Lower leg skin (tissue), 3 donors: ENCODE results near the gene GDF11.

Experiments used
- POLR2A ChIP-seq, 2 donors: fragments of 450-650 bp; IDR thresholded peaks; one replicate each; pipeline ENCODE4 v1.6.1; 2016 to 2017; ENCODE audit warnings: antibody characterized with exemption in 2 of 2, mild to moderate bottlenecking in 1 of 2, moderate library complexity in 1 of 2
- TF ChIP-seq, protein P1 (sequence below), 3 donors: fragments of 450-650 bp; IDR thresholded peaks; one replicate each; pipeline ENCODE4 v1.5.1; 2016; ENCODE audit warnings: antibody characterized with exemption in 3 of 3, mild to moderate bottlenecking in 3 of 3, moderate library complexity in 2 of 3

DNA sequence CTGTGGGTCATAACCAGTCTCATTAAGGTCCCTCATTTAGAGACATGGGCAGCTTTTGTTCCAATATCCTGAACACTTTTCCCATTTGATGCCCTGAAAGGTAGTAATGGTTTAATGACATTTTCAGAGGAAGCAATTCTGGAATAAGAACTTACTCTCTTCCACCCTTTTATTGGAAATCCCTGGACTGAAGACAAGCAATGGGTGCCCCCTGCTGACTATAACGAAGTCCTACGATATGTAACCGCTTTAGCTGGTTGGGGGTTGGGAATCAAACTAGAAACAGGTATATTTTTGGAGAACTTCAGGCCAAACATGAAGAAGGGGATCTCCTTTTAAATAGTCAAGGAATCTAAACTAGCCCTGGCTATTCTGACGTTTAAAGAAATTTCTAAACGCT lies 54.1 kb downstream of the GDF11 start:
- TF ChIP-seq, protein P1, sequence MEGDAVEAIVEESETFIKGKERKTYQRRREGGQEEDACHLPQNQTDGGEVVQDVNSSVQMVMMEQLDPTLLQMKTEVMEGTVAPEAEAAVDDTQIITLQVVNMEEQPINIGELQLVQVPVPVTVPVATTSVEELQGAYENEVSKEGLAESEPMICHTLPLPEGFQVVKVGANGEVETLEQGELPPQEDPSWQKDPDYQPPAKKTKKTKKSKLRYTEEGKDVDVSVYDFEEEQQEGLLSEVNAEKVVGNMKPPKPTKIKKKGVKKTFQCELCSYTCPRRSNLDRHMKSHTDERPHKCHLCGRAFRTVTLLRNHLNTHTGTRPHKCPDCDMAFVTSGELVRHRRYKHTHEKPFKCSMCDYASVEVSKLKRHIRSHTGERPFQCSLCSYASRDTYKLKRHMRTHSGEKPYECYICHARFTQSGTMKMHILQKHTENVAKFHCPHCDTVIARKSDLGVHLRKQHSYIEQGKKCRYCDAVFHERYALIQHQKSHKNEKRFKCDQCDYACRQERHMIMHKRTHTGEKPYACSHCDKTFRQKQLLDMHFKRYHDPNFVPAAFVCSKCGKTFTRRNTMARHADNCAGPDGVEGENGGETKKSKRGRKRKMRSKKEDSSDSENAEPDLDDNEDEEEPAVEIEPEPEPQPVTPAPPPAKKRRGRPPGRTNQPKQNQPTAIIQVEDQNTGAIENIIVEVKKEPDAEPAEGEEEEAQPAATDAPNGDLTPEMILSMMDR (IDR thresholded peaks at IDR 0.05) = no peak
- no peak for TF ChIP-seq POLR2A (IDR thresholded peaks at IDR 0.05)
